ENCODE results near the gene ERP29.

DNA sequence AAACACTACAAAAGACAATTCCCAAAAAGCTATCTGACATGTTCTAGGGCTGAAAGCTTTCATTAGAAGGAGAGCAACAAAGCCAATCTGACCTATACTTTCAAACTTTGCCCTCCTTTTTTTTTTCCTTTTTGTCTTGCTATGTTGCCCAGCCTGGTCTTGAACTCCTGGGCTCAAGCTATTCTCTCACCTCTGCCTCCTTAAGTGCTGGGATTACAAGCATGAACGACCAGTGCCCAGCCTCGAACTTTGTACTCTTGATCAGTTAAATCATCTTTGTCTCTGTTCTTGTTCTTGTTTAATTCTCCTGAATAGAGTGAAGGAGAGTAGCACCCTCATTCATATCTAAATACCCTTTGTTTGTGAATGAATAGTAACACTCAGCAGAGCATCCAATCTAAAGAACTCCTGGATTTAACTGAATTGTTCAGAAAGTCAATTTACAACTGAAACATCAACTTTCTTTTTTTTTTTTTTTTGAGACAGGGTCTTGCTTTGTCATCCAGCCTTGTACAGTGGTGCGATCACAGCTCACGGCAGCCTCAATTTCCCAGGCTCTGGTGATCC, 22.1 kb downstream of the ERP29 start:
- TF ChIP-seq POLR2A (IDR thresholded peaks at IDR 0.05) (no peak), CTCF (IDR thresholded peaks at IDR 0.05) (no peak)
